H9 (cell line): ENCODE data around the gene MS4A6E. TPM values are rescaled to one million over a fixed set of nuclear protein-coding genes. Genes with fewer than 3 reads are reported as not detected.

Experiments used
- DNase-seq: peaks from one replicate; pipeline ENCODE4 v3.0.0-alpha.2; 2017
- H2AFZ ChIP-seq: one replicate; pipeline ENCODE4 v1.6.1; 2013; ENCODE audit warnings: mild to moderate bottlenecking, low read length, control low read depth, moderate library complexity
- H2AK5ac ChIP-seq: 2 replicates; pipeline ENCODE4 v1.6.1; 2013; ENCODE audit warnings: low read length, control low read depth, mixed read lengths; ENCODE audit not compliant: insufficient read length
- H2BK120ac ChIP-seq: one replicate; pipeline ENCODE4 v1.6.1; 2013; ENCODE audit warnings: low read depth, mild to moderate bottlenecking, low read length, control low read depth, inconsistent platforms; ENCODE audit not compliant: poor library complexity, severe bottlenecking
- H2BK12ac ChIP-seq: 2 replicates; pipeline ENCODE4 v1.6.1; 2013; ENCODE audit warnings: low read length, control low read depth, mixed read lengths, low read depth; ENCODE audit not compliant: insufficient read length
- H2BK15ac ChIP-seq: 2 replicates; pipeline ENCODE4 v1.6.1; 2013; ENCODE audit warnings: low read depth, low read length, control low read depth
- H2BK20ac ChIP-seq: one replicate; pipeline ENCODE4 v1.6.1; 2013; ENCODE audit warnings: low read depth, mild to moderate bottlenecking, low read length, control low read depth, inconsistent platforms; ENCODE audit not compliant: poor library complexity, severe bottlenecking
- H2BK5ac ChIP-seq: 2 replicates; pipeline ENCODE4 v1.6.1; 2013; ENCODE audit warnings: low read length, control low read depth, mixed read lengths; ENCODE audit not compliant: insufficient read length
- H3K14ac ChIP-seq: 2 replicates; pipeline ENCODE4 v1.6.1; 2013; ENCODE audit warnings: low read length, control low read depth; ENCODE audit not compliant: insufficient read depth
- H3K18ac ChIP-seq: 2 replicates; pipeline ENCODE4 v1.6.1; 2013; ENCODE audit warnings: low read depth, mild to moderate bottlenecking, mixed read lengths, low read length, control low read depth; ENCODE audit not compliant: insufficient read length
- H3K23ac ChIP-seq: 2 replicates; pipeline ENCODE4 v1.6.1; 2013; ENCODE audit warnings: low read length, control low read depth, mixed read lengths, low read depth; ENCODE audit not compliant: insufficient read length
- H3K23me2 ChIP-seq: 2 replicates; pipeline ENCODE4 v1.6.1; 2013; ENCODE audit warnings: low read depth, mild to moderate bottlenecking, mixed read lengths, low read length, control low read depth; ENCODE audit not compliant: insufficient read length, poor library complexity, severe bottlenecking
- H3K27ac ChIP-seq: 2 replicates; pipeline ENCODE4 v1.5.1; 2013; ENCODE audit warnings: low read length, control low read depth, mixed read lengths, low read depth; ENCODE audit not compliant: insufficient read length
- H3K27me3 ChIP-seq: 2 replicates; pipeline ENCODE4 v1.6.1; 2013; ENCODE audit warnings: low read length, control low read depth, inconsistent platforms; ENCODE audit not compliant: insufficient read depth
- H3K4ac ChIP-seq: 2 replicates; pipeline ENCODE4 v1.6.1; 2013; ENCODE audit warnings: low read depth, mild to moderate bottlenecking, control low read depth, inconsistent platforms, low read length, moderate library complexity
- H3K4me1 ChIP-seq: 2 replicates; pipeline ENCODE4 v1.6.1; 2013; ENCODE audit warnings: low read length, control low read depth, inconsistent platforms; ENCODE audit not compliant: insufficient read depth
- H3K4me2 ChIP-seq: 2 replicates; pipeline ENCODE4 v1.6.1; 2013; ENCODE audit warnings: low read length, control low read depth, mixed read lengths; ENCODE audit not compliant: insufficient read length, insufficient read depth
- H3K56ac ChIP-seq: 2 replicates; pipeline ENCODE4 v1.6.1; 2013; ENCODE audit warnings: low read depth, mild to moderate bottlenecking, mixed read lengths, low read length, control low read depth; ENCODE audit not compliant: insufficient read length
- H3K79me1 ChIP-seq: 2 replicates; pipeline ENCODE4 v1.6.1; 2013; ENCODE audit warnings: low read depth, mild to moderate bottlenecking, moderate library complexity, low read length, control low read depth, inconsistent platforms; ENCODE audit not compliant: insufficient read depth, poor library complexity, severe bottlenecking
- H3K79me2 ChIP-seq: 2 replicates; pipeline ENCODE4 v1.6.1; 2013; ENCODE audit warnings: low read length, control low read depth, inconsistent platforms; ENCODE audit not compliant: insufficient read depth
- H3K9ac ChIP-seq: 2 replicates; pipeline ENCODE4 v1.6.1; 2013; ENCODE audit warnings: low read length, control low read depth, mixed read lengths; ENCODE audit not compliant: insufficient read length; ENCODE audit errors: extremely low read depth
- H3K9me3 ChIP-seq: one replicate; pipeline ENCODE4 v1.6.1; 2013; ENCODE audit warnings: low read depth, low read length, inconsistent platforms; ENCODE audit not compliant: control insufficient read depth
- H3T11ph ChIP-seq: one replicate; pipeline ENCODE4 v1.6.1; 2013; ENCODE audit warnings: mild to moderate bottlenecking, low read length, control low read depth, inconsistent platforms
- H4K20me1 ChIP-seq: one replicate; pipeline ENCODE4 v1.6.1; 2013; ENCODE audit not compliant: control insufficient read depth, insufficient read length, insufficient read depth
- H4K5ac ChIP-seq: 2 replicates; pipeline ENCODE4 v1.6.1; 2013; ENCODE audit warnings: low read depth, mild to moderate bottlenecking, mixed read lengths, low read length, control low read depth; ENCODE audit not compliant: insufficient read length
- H4K8ac ChIP-seq: replicated peaks from 2 replicates; pipeline ENCODE4 v1.6.1; 2013; ENCODE audit warnings: low read length, control low read depth, mixed read lengths, low read depth; ENCODE audit not compliant: insufficient read length
- H4K91ac ChIP-seq: 2 replicates; pipeline ENCODE4 v1.6.1; 2013; ENCODE audit warnings: low read depth, mild to moderate bottlenecking, moderate library complexity, mixed read lengths, low read length, control low read depth; ENCODE audit not compliant: insufficient read length
- H3K27ac Mint-ChIP-seq, 3 experiments: 2 replicates in 2 of 3; 3 replicates in 1 of 3; pipeline ENCODE4 v1.8.0; 2020 to 2021; ENCODE audit warnings: mixed read lengths in 3 of 3, mild to moderate bottlenecking in 1 of 3, moderate library complexity in 1 of 3
- H3K27me3 Mint-ChIP-seq: 2 replicates; pipeline ENCODE4 v1.8.0; 2021; ENCODE audit warnings: low read depth, mild to moderate bottlenecking, moderate library complexity, mixed read lengths
- H3K36me3 Mint-ChIP-seq, 3 experiments: 2 replicates in 2 of 3; 3 replicates in 1 of 3; pipeline ENCODE4 v1.8.0; 2020 to 2021; ENCODE audit warnings: low read depth in 3 of 3, mixed read lengths in 3 of 3; ENCODE audit not compliant: insufficient read depth in 1 of 3
- H3K4me1 Mint-ChIP-seq, 2 experiments: 2 replicates each; pipeline ENCODE4 v1.8.0; 2020; ENCODE audit warnings: mixed read lengths in 2 of 2
- H3K4me3 Mint-ChIP-seq, 2 experiments: 2 replicates in 1 of 2; 3 replicates in 1 of 2; pipeline ENCODE4 v1.8.0; 2020 to 2021; ENCODE audit warnings: mild to moderate bottlenecking in 2 of 2, mixed read lengths in 2 of 2, moderate library complexity in 1 of 2
- H3K9me3 Mint-ChIP-seq, 2 experiments: 2 replicates in 1 of 2; 3 replicates in 1 of 2; pipeline ENCODE4 v1.8.0; 2020; ENCODE audit warnings: mild to moderate bottlenecking in 2 of 2, mixed read lengths in 2 of 2, moderate library complexity in 1 of 2
- CTCF ChIP-seq: fragments of 200-600 bp; sonication (generic); conservative IDR thresholded peaks from 3 replicates; pipeline ENCODE4 v1.8.0; 2021; ENCODE audit warnings: antibody characterized with exemption, mild to moderate bottlenecking
- WGBS: extraction: QIAGEN DNeasy Blood & Tissue Kit; methylation state at CpG from one replicate; pipeline ENCODE4 v1.1.7; 2013; ENCODE audit warnings: missing lambda C conversion rate, low lambda C conversion rate, mixed read lengths; ENCODE audit not compliant: insufficient read length; ENCODE audit errors: extremely low coverage; 5-methylcytosine and 5-hydroxymethylcytosine counted together
- total RNA-seq: library from RNA; stranded (reverse); gene quantifications from 2 replicates; pipeline ENCODE4 v1.2.1, GENCODE V29; 2021

MS4A6E gene
- total RNA-seq, 1 experiment from 2014 or later, result not detected

- Histone ChIP-seq H3K4ac (no peak overlapping the region), H3K18ac (no peak overlapping the region), H2BK12ac (no peak overlapping the region), H3K14ac (no peak overlapping the region), H2BK5ac (no peak overlapping the region), H4K91ac (no peak overlapping the region), H4K20me1 (no peaks in the 10 kb centered on the region), H3K27ac (no peak overlapping the region), H2AFZ (no peak overlapping the region), H2BK120ac (no peak overlapping the region), H3K79me2 (no peaks in the 10 kb centered on the region), H3T11ph (no peak overlapping the region), H3K79me1 (no peaks in the 10 kb centered on the region), H4K5ac (no peak overlapping the region), H3K27me3 (no peaks in the 10 kb centered on the region), H3K23me2 (no peaks in the 10 kb centered on the region), H3K56ac (no peak overlapping the region), H2AK5ac (no peak overlapping the region), H3K9me3 (no peaks in the 10 kb centered on the region), H3K9ac (no peak overlapping the region), H3K4me2 (no peak overlapping the region), H2BK20ac (no peak overlapping the region), H2BK15ac (no peak overlapping the region), H4K8ac (no peak overlapping the region), H3K23ac (no peak overlapping the region), H3K4me1 (no peaks in the 10 kb centered on the region)
- 0 out of 7 replicates have a peak, but pooled peaks cover 0 to 1% (median 0%) of the 10 kb centered on the region in 3 experiments for H3K36me3 Mint-ChIP-seq
- no peak for DNase-seq
- no peak overlapping the region; a peak in 1 of 7 replicates for H3K27ac Mint-ChIP-seq
- no peak overlapping the region for H3K4me3 Mint-ChIP-seq
- no CpG with 5 or more reads among the region's 3 CpGs for WGBS
- peaks cover 0 to 2% of the 10 kb centered on the region in 2 experiments; a peak in 2 of 4 replicates for H3K4me1 Mint-ChIP-seq
- H3K27me3 Mint-ChIP-seq, result no peaks in the 10 kb centered on the region
- TF ChIP-seq CTCF, result no peak
- peaks cover 0 to 4% of the 10 kb centered on the region in 2 experiments; a peak in 3 of 5 replicates for H3K9me3 Mint-ChIP-seq
Measured at GRCh38 chr11:60376601-60377000, 49.5 kb downstream of the MS4A6E start.
